Panc1 (cell line): ENCODE results near the gene TRIM28.

Source experiments
- POLR2AphosphoS5 ChIP-seq: IDR thresholded peaks from 2 replicates; pipeline ENCODE4 v1.6.1; 2012; ENCODE audit warnings: mild to moderate bottlenecking, low read depth, low read length, moderate library complexity
- SIN3A ChIP-seq: IDR thresholded peaks from 2 replicates; pipeline ENCODE4 v1.6.1; 2012; ENCODE audit warnings: low read depth, mild to moderate bottlenecking, low read length, moderate library complexity, borderline replicate concordance; ENCODE audit not compliant: insufficient read depth
- TF ChIP-seq, protein P1 (sequence below): fragments of 450-650 bp; IDR thresholded peaks from 2 replicates; pipeline ENCODE4 v1.5.1; 2017; ENCODE audit warnings: mild to moderate bottlenecking
- TF ChIP-seq, protein P2 (sequence below), 2 experiments: IDR thresholded peaks; 2 replicates each; pipeline ENCODE4 v1.6.1; 2011 to 2012; ENCODE audit warnings: low read depth in 2 of 2, control low read depth in 1 of 2, low read length in 1 of 2, mild to moderate bottlenecking in 1 of 2, moderate library complexity in 1 of 2; ENCODE audit not compliant: insufficient read depth in 1 of 2

DNA sequence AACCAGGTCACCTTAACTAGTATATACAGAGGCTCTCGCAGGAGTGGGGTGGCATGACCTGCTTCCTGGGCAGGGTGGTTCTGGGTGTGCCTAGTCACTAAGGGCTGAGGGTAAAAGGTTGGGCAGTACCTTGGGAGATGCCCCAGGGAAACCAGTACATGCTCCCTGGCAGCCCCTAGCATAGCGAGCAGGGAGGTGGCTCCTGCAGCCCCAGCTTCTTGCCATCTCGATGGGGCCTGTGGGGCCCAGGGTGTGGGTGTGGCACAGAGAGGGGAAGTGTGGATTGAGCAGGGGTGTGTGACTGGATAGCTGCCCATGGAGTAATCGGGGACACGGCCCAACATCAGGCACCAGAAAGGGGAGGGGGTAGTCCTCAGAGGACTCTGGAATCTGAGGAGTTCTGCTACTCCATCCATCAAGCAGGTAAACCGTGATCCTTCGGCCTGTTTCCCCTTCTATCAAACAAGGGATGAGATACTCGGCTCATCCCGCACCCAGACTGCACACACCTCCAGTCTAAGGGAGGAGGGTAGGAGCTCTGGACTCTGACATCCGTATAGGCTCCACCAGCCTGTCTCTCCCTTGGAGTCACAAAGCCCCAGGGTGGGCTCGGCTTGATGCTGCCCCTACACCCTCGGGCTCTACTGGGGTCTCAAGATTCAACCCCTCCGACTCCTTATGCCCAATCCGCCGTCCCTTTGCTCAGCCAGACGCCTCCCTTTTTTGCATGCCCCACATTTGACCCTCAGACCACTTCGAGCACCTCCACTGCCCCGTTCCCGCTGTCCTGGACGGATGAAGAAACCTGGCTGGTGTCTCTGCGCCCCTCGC lies 25.4 kb upstream of the TRIM28 start:
- TF ChIP-seq SIN3A, result no peak
- TF ChIP-seq, protein P1, sequence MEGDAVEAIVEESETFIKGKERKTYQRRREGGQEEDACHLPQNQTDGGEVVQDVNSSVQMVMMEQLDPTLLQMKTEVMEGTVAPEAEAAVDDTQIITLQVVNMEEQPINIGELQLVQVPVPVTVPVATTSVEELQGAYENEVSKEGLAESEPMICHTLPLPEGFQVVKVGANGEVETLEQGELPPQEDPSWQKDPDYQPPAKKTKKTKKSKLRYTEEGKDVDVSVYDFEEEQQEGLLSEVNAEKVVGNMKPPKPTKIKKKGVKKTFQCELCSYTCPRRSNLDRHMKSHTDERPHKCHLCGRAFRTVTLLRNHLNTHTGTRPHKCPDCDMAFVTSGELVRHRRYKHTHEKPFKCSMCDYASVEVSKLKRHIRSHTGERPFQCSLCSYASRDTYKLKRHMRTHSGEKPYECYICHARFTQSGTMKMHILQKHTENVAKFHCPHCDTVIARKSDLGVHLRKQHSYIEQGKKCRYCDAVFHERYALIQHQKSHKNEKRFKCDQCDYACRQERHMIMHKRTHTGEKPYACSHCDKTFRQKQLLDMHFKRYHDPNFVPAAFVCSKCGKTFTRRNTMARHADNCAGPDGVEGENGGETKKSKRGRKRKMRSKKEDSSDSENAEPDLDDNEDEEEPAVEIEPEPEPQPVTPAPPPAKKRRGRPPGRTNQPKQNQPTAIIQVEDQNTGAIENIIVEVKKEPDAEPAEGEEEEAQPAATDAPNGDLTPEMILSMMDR, result no peak
- TF ChIP-seq POLR2AphosphoS5, result no peak
- TF ChIP-seq, protein P2, sequence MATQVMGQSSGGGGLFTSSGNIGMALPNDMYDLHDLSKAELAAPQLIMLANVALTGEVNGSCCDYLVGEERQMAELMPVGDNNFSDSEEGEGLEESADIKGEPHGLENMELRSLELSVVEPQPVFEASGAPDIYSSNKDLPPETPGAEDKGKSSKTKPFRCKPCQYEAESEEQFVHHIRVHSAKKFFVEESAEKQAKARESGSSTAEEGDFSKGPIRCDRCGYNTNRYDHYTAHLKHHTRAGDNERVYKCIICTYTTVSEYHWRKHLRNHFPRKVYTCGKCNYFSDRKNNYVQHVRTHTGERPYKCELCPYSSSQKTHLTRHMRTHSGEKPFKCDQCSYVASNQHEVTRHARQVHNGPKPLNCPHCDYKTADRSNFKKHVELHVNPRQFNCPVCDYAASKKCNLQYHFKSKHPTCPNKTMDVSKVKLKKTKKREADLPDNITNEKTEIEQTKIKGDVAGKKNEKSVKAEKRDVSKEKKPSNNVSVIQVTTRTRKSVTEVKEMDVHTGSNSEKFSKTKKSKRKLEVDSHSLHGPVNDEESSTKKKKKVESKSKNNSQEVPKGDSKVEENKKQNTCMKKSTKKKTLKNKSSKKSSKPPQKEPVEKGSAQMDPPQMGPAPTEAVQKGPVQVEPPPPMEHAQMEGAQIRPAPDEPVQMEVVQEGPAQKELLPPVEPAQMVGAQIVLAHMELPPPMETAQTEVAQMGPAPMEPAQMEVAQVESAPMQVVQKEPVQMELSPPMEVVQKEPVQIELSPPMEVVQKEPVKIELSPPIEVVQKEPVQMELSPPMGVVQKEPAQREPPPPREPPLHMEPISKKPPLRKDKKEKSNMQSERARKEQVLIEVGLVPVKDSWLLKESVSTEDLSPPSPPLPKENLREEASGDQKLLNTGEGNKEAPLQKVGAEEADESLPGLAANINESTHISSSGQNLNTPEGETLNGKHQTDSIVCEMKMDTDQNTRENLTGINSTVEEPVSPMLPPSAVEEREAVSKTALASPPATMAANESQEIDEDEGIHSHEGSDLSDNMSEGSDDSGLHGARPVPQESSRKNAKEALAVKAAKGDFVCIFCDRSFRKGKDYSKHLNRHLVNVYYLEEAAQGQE (IDR thresholded peaks at IDR 0.05; ENCODE audit: insufficient read depth in 1 of 2, low read depth in 2 of 2, low read length in 1 of 2), result no peak
